Astrocyte of the spinal cord (primary cell): ENCODE data around the gene GRIK1.
A peak's percentile ranks its signal among the peaks of the same experiment; 100 is the strongest.

Experiments used
- DNase-seq: peaks from one replicate; pipeline ENCODE4 v3.0.0; 2011; ENCODE audit warnings: low read depth, low spot score
- H3K4me3 ChIP-seq: 2 replicates; pipeline ENCODE4 v1.5.1; 2011; ENCODE audit warnings: low read depth, mild to moderate bottlenecking, low read length, moderate library complexity
- in situ Hi-C: cut with HindIII; loops from 2 replicates; pipeline ENCODE4 v1.10.0; 2017; ENCODE audit warnings: low sequenced_read_pairs
- TF ChIP-seq, protein P1 (sequence below): IDR thresholded peaks from 2 replicates; pipeline ENCODE4 v1.5.1; 2012; ENCODE audit warnings: low read depth, mild to moderate bottlenecking, low read length, inconsistent platforms

Gene GRIK1

DNA sequence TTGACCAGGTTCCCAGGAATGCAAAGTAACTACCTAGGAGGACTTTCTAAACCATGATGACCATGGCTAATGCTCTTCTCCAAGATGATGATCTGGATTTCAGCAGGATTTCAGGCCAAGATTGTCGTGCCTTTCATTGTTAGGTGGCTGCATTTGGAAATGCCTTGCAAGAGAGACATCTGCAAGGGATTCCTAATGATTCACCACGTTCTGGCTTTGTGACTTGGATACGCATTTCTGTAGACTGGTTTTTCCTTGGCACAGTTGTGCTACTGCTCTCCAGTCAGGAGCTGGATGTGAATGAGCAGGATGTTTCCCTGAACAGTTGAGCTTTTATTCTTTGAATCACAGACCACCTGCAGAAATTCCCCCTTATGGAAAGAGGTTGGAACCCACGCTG, 428.7 kb downstream of the GRIK1 start:
- peak; percentile 66 for DNase-seq
- in situ Hi-C loops = no loop called here
- H3K4me3 ChIP-seq = no peak overlapping the region
- TF ChIP-seq, protein P1, sequence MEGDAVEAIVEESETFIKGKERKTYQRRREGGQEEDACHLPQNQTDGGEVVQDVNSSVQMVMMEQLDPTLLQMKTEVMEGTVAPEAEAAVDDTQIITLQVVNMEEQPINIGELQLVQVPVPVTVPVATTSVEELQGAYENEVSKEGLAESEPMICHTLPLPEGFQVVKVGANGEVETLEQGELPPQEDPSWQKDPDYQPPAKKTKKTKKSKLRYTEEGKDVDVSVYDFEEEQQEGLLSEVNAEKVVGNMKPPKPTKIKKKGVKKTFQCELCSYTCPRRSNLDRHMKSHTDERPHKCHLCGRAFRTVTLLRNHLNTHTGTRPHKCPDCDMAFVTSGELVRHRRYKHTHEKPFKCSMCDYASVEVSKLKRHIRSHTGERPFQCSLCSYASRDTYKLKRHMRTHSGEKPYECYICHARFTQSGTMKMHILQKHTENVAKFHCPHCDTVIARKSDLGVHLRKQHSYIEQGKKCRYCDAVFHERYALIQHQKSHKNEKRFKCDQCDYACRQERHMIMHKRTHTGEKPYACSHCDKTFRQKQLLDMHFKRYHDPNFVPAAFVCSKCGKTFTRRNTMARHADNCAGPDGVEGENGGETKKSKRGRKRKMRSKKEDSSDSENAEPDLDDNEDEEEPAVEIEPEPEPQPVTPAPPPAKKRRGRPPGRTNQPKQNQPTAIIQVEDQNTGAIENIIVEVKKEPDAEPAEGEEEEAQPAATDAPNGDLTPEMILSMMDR = no peak

DNA sequence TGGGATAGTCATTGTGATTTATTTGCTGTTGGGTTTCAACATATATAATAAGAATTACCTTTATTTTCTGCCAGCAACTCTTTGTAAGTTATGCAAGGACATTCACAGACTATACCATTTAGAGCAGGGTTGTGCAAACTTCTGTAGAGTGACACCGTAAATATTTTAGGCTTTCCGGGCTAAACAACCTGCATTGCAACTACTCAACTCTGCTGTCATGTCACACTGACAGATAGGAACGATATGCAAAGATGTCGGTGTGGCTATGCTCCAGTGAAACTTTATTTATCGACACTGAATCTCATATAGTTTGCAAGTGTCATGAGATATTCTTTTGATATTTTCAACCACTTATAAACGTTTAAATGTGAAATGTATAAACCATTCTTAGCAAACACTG, 430.7 kb downstream of the GRIK1 start:
- no peak overlapping the region for H3K4me3 ChIP-seq
- TF ChIP-seq, protein P1 = no peak
- DNase-seq = no peak
- in situ Hi-C loops = no loop called here

DNA sequence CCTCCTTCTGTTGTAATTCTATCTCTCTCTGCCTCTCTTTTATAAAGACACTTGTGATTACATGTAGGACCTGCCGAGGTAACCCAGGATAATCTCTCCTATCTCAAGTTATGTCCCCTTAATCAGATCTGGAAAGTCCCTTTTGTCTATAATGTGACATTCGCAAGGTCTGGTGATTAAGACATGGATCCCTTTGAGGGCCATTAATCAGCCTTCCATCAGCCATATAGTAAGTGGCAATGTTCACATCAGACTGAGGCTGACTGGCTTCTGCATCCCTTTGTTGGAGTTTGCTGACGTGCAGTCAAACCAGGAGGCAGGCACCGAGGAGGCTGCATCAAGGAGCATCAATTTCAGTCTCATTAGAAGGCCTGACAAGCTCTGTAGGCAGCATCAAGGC, 431.5 kb downstream of the GRIK1 start:
- in situ Hi-C loops = no loop called here
- TF ChIP-seq, protein P1 = no peak
- DNase-seq = no peak
- no peak overlapping the region for H3K4me3 ChIP-seq

DNA sequence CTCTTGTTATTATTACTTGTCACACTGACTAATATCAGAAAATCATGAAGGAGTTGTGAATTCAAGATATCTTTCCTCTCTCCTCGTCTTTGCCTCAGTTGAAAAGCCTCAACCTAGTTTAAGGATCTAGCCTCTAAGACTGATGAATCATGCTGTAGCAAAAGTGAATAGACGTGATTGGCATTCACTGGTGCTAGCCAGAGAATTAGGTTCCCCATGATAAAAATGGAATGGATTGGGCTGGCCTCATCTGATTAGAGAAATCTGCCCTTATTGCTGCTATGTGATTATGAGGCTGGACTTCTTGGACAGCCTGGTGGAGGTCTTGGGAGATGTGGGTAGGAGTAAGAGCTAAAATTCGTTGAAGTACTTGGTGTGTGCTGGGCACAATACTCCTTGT, 432.8 kb downstream of the GRIK1 start:
- TF ChIP-seq, protein P1 = no peak
- H3K4me3 ChIP-seq = no peak overlapping the region
- in situ Hi-C loops = no loop called here
- DNase-seq = no peak

DNA sequence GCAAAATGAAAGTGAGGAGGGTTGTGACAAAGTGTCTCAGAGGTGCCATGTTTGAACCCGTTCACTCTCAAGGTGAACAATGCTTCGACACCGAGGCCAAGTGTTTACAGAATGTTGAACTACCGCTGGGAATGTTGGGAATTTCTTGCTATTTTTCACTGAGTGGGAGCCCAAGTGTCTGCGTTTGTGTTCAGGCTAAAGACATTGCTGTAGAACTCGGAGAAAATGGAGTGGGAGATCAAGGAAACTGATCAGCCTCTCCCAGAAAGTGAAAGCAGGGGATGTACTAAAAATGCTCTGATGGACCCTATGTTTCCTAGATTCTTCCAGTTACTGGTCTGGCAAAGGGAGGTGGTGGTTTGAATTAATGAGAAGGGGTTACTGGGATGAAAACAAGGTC, 433.6 kb downstream of the GRIK1 start:
- in situ Hi-C loops = no loop called here
- no peak overlapping the region for H3K4me3 ChIP-seq
- no peak for DNase-seq
- TF ChIP-seq, protein P1 = no peak

DNA sequence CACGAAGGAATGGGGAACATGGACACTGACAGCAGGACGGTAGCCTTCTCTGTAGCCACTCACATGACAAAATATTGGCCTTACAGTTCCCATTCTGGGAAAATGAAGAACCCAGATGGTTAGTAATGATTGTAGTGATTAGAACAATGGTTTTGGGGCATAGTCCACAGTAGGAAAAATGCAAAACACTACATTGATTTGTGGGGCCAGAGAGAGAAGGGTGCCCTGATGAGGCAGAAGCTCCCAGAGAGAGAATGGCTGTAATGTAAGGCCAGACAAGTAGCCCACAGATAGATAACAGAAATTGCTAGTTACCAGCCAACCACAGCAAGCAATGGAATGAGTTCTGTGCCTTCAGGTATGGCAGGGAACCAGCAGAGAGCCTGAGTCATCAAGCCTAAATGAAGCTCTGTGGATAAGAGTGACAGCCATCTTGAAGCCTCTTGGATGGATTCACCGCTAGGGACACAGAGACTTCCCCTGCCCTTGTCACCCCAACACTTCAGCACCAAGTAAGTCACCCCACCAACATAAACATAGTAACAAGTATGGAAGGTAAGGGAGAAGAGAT, 435.0 kb downstream of the GRIK1 start:
- in situ Hi-C loops = no loop called here
- H3K4me3 ChIP-seq = no peak overlapping the region
- peak; percentile 68 for DNase-seq
- TF ChIP-seq, protein P1 = no peak

DNA sequence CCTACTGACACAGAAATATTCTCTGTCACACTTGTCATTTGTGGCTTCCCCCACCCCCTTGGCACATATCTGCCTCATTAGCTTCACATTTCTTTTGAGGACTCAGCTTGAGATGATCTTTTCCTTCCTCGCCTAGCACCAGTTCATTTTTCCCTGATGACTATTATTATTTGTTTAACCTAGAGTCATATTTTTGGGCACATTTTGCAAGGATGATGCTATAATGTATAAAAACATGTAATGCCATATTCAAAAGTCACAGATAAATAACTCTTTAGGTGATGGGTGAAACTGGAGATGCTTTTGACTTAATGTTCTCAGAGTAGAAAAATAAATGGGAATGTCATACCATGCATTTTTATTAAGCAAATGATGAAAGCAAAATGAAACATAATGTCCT, 438.3 kb downstream of the GRIK1 start:
- in situ Hi-C loops = no loop called here
- TF ChIP-seq, protein P1 = no peak
- no peak overlapping the region for H3K4me3 ChIP-seq
- peak; percentile 83 for DNase-seq
